Neural cell (in vitro differentiated cells): Measurements from ENCODE around the gene RPS27L.

Experiments used
- EP300 ChIP-seq: fragments of 450-650 bp; conservative IDR thresholded peaks from 2 replicates; pipeline ENCODE4 v1.6.1; 2014; ENCODE audit warnings: antibody characterized with exemption, mild to moderate bottlenecking, moderate library complexity; ENCODE audit not compliant: poor library complexity, severe bottlenecking
- EZH2 ChIP-seq: fragments of 200-600, 300-800 bp; shearing (Covaris generic), sonication (generic); IDR thresholded peaks from 2 replicates; pipeline ENCODE4 v1.6.1; 2014; ENCODE audit warnings: antibody characterized with exemption, low read length, borderline replicate concordance, mild to moderate bottlenecking; ENCODE audit not compliant: insufficient read depth, poor library complexity, severe bottlenecking
- MXI1 ChIP-seq: fragments of 450-650 bp; conservative IDR thresholded peaks from 2 replicates; pipeline ENCODE4 v1.6.1; 2014; ENCODE audit warnings: antibody characterized with exemption, mild to moderate bottlenecking; ENCODE audit not compliant: poor library complexity, severe bottlenecking
- POLR2AphosphoS5 ChIP-seq: IDR thresholded peaks from 2 replicates; pipeline ENCODE4 v1.6.1; 2012
- TF ChIP-seq, protein P1 (sequence below): fragments of 450-650 bp; IDR thresholded peaks from 2 replicates; pipeline ENCODE4 v1.5.1; 2014; ENCODE audit warnings: antibody characterized with exemption, mild to moderate bottlenecking, moderate library complexity; ENCODE audit not compliant: poor library complexity, severe bottlenecking

GRCh38 chr15:63160638-63161037 lies 3.4 kb upstream of the RPS27L start:
- TF ChIP-seq, protein P1, sequence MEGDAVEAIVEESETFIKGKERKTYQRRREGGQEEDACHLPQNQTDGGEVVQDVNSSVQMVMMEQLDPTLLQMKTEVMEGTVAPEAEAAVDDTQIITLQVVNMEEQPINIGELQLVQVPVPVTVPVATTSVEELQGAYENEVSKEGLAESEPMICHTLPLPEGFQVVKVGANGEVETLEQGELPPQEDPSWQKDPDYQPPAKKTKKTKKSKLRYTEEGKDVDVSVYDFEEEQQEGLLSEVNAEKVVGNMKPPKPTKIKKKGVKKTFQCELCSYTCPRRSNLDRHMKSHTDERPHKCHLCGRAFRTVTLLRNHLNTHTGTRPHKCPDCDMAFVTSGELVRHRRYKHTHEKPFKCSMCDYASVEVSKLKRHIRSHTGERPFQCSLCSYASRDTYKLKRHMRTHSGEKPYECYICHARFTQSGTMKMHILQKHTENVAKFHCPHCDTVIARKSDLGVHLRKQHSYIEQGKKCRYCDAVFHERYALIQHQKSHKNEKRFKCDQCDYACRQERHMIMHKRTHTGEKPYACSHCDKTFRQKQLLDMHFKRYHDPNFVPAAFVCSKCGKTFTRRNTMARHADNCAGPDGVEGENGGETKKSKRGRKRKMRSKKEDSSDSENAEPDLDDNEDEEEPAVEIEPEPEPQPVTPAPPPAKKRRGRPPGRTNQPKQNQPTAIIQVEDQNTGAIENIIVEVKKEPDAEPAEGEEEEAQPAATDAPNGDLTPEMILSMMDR, result no peak
- TF ChIP-seq EP300 (no peak), EZH2 (no peak), MXI1 (no peak), POLR2AphosphoS5 (no peak)
